OCI-LY1 (cell line): ENCODE data around the gene RAP1GDS1.

Experiments
- H2AFZ ChIP-seq: fragments of 200-600 bp; sonication (generic), shearing (Covaris generic); 2 replicates; pipeline ENCODE4 v1.6.0; 2014; ENCODE audit warnings: antibody characterized with exemption, mild to moderate bottlenecking, low read length
- H3F3A ChIP-seq: fragments of 200-600 bp; sonication (generic), shearing (Covaris generic); 2 replicates; pipeline ENCODE4 v1.6.0; 2014; ENCODE audit warnings: mild to moderate bottlenecking, antibody characterized with exemption, low read length, moderate library complexity; ENCODE audit not compliant: insufficient read depth
- H3K27ac ChIP-seq: fragments of 200-600 bp; sonication (generic); 2 replicates; pipeline ENCODE4 v1.5.1; 2014; ENCODE audit warnings: low read length, mixed run types, mild to moderate bottlenecking, low read depth; ENCODE audit not compliant: poor library complexity, severe bottlenecking
- H3K27me3 ChIP-seq: fragments of 200-600 bp; sonication (generic); 2 replicates; pipeline ENCODE4 v1.6.0; 2014; ENCODE audit warnings: antibody characterized with exemption, mild to moderate bottlenecking, low read length, moderate library complexity; ENCODE audit not compliant: insufficient read depth
- H3K36me3 ChIP-seq: fragments of 200-600 bp; sonication (generic); 2 replicates; pipeline ENCODE4 v1.6.1; 2014; ENCODE audit warnings: mild to moderate bottlenecking, antibody characterized with exemption, low read length, moderate library complexity, mixed read lengths; ENCODE audit not compliant: insufficient read depth
- H3K4me1 ChIP-seq: fragments of 200-600 bp; sonication (generic); 2 replicates; pipeline ENCODE4 v1.5.1; 2014; ENCODE audit warnings: mild to moderate bottlenecking, low read length, moderate library complexity; ENCODE audit not compliant: insufficient read depth, severe bottlenecking
- H3K4me2 ChIP-seq: fragments of 200-600 bp; sonication (generic), shearing (Covaris generic); 2 replicates; pipeline ENCODE4 v1.6.1; 2014; ENCODE audit warnings: low read length
- H3K4me3 ChIP-seq: fragments of 200-600 bp; sonication (generic); 2 replicates; pipeline ENCODE4 v1.5.1; 2014; ENCODE audit warnings: low read length, low read depth, mild to moderate bottlenecking, mixed read lengths; ENCODE audit not compliant: poor library complexity, severe bottlenecking
- H3K79me2 ChIP-seq: fragments of 200-600 bp; shearing (Covaris generic); 2 replicates; pipeline ENCODE4 v1.6.1; 2016; ENCODE audit warnings: mixed run types, low read length, mixed read lengths; ENCODE audit not compliant: insufficient read depth
- H3K9ac ChIP-seq: fragments of 200-600 bp; sonication (generic), shearing (Covaris generic); 2 replicates; pipeline ENCODE4 v1.6.1; 2014; ENCODE audit warnings: mild to moderate bottlenecking, low read length, mixed read lengths
- H3K9me2 ChIP-seq: fragments of 200-600 bp; sonication (generic), shearing (Covaris generic); 2 replicates; pipeline ENCODE4 v1.6.1; 2014; ENCODE audit warnings: low read depth, mild to moderate bottlenecking, low read length, mixed read lengths
- H3K9me3 ChIP-seq: fragments of 200-600 bp; shearing (Covaris generic); 2 replicates; pipeline ENCODE4 v1.6.1; 2014; ENCODE audit warnings: low read length, mixed read lengths
- H4K20me1 ChIP-seq: fragments of 200-600 bp; sonication (generic), shearing (Covaris generic); 2 replicates; pipeline ENCODE4 v1.6.0; 2016; ENCODE audit warnings: mild to moderate bottlenecking, low read length; ENCODE audit not compliant: insufficient read depth
- CTCF ChIP-seq: fragments of 200-600 bp; sonication (generic), shearing (Covaris generic); IDR thresholded peaks from 2 replicates; pipeline ENCODE4 v1.5.1; 2017; ENCODE audit warnings: mild to moderate bottlenecking, antibody characterized with exemption, low read length, moderate library complexity, mixed read lengths
- EZH2 ChIP-seq: fragments of 200-600 bp; sonication (generic), shearing (Covaris generic); IDR thresholded peaks from 2 replicates; pipeline ENCODE4 v1.8.0; 2017; ENCODE audit warnings: borderline replicate concordance, mixed run types, mild to moderate bottlenecking, antibody characterized with exemption, low read length, moderate library complexity, mixed read lengths

The RAP1GDS1 gene

GRCh38 chr4:98482847-98483806 lies 221.9 kb downstream of the RAP1GDS1 start:
- TF ChIP-seq EZH2 (no peak), CTCF (no peak)
- H3K79me2 ChIP-seq: no peaks in the 10 kb centered on the region

GRCh38 chr4:98484031-98484430 lies 222.8 kb downstream of the RAP1GDS1 start:
- no peaks in the 10 kb centered on the region for H3K9me3 ChIP-seq
- H3K4me2 ChIP-seq: no peak overlapping the region
- no peak overlapping the region for H3K4me3 ChIP-seq
- no peaks in the 10 kb centered on the region for H3K9me2 ChIP-seq
- H3K27ac ChIP-seq: no peak overlapping the region
- no peaks in the 10 kb centered on the region for H4K20me1 ChIP-seq
- H3K4me1 ChIP-seq: no peaks in the 10 kb centered on the region
- H3K27me3 ChIP-seq: no peaks in the 10 kb centered on the region
- TF ChIP-seq EZH2 (no peak), CTCF (no peak)
- no peaks in the 10 kb centered on the region for H3K36me3 ChIP-seq
- no peak overlapping the region for H3K9ac ChIP-seq
- no peak overlapping the region for H2AFZ ChIP-seq
- no peaks in the 10 kb centered on the region for H3F3A ChIP-seq
- no peaks in the 10 kb centered on the region for H3K79me2 ChIP-seq

More at GRCh38 chr4:98482847-98483806, 221.9 kb downstream of the RAP1GDS1 start:
- Histone ChIP-seq H2AFZ (no peak overlapping the region), H3K4me1 (no peaks in the 10 kb centered on the region), H3K4me3 (no peak overlapping the region), H4K20me1 (no peaks in the 10 kb centered on the region), H3K36me3 (no peaks in the 10 kb centered on the region), H3K4me2 (no peak overlapping the region), H3K27me3 (no peaks in the 10 kb centered on the region), H3F3A (no peaks in the 10 kb centered on the region), H3K9ac (no peak overlapping the region), H3K9me3 (no peaks in the 10 kb centered on the region), H3K27ac (no peak overlapping the region), H3K9me2 (no peaks in the 10 kb centered on the region)

GRCh38 chr4:98485816-98486345 lies 224.7 kb downstream of the RAP1GDS1 start:
- Histone ChIP-seq H3K9me2 (no peaks in the 10 kb centered on the region), H3K9ac (no peak overlapping the region), H3F3A (no peaks in the 10 kb centered on the region), H3K4me2 (no peak overlapping the region), H3K4me1 (no peaks in the 10 kb centered on the region), H3K27me3 (no peaks in the 10 kb centered on the region; the same call in 1 of the 2 replicates), H3K9me3 (no peaks in the 10 kb centered on the region), H3K4me3 (no peak overlapping the region), H4K20me1 (no peaks in the 10 kb centered on the region), H3K79me2 (no peaks in the 10 kb centered on the region), H3K27ac (no peak overlapping the region), H3K36me3 (no peaks in the 10 kb centered on the region), H2AFZ (no peak overlapping the region)
- TF ChIP-seq EZH2 (no peak), CTCF (no peak)
